Neural progenitor cell (in vitro differentiated cells): Measurements from ENCODE around the gene KLHDC2.

Source experiments
- EZH2phosphoT487 ChIP-seq: fragments of 200-600 bp; sonication (generic); IDR thresholded peaks from 2 replicates; pipeline ENCODE4 v1.6.1; 2017; ENCODE audit warnings: antibody characterized with exemption
- TF ChIP-seq, protein P1 (sequence below): fragments of 200-600 bp; sonication (generic); IDR thresholded peaks from 2 replicates; pipeline ENCODE4 v1.5.1; 2017; ENCODE audit warnings: antibody characterized with exemption, mild to moderate bottlenecking

DNA sequence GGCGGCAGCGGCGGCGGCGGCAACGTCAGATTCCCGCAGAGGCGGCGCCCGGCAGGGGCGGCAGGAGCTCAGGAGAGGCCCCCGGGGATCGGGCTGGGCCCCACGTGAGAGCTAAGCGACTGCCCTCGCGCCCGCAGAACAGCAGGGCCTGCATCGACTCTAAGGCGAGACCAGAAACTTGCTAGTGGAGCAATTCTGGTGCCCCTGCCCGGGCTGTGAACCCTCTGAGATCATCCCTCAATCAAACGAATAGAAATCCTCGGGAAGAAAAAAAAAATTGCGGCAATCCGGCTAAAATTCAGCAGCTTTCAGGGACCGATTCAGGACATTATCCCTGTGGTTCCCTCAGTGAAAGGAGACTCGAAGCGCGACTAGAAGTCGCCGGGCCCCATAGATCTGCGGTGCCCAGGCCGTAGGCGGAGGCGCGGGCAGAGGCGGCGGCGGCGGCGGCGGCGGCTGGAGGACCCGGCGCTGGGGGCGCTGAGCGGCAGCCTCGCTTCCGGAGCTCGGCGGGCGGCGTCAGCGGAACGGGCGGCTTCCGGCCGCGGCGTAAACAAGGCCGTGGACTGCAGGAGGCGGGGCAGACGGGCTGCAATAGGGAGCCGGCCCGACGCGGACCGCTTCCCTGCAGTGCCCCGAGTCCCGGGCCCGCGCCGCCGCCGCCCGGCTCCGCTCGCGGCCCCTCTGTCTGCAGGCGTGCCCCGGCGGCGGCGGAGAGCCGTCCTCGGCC, at the start of gene KLHDC2:
- TF ChIP-seq, protein P1, sequence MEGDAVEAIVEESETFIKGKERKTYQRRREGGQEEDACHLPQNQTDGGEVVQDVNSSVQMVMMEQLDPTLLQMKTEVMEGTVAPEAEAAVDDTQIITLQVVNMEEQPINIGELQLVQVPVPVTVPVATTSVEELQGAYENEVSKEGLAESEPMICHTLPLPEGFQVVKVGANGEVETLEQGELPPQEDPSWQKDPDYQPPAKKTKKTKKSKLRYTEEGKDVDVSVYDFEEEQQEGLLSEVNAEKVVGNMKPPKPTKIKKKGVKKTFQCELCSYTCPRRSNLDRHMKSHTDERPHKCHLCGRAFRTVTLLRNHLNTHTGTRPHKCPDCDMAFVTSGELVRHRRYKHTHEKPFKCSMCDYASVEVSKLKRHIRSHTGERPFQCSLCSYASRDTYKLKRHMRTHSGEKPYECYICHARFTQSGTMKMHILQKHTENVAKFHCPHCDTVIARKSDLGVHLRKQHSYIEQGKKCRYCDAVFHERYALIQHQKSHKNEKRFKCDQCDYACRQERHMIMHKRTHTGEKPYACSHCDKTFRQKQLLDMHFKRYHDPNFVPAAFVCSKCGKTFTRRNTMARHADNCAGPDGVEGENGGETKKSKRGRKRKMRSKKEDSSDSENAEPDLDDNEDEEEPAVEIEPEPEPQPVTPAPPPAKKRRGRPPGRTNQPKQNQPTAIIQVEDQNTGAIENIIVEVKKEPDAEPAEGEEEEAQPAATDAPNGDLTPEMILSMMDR, result peak; percentile 56
- no peak for TF ChIP-seq EZH2phosphoT487
